ENCODE results near the gene IFI30. TPM values are rescaled to one million over a fixed set of nuclear protein-coding genes. Genes with fewer than 3 reads are reported as not detected.
A peak's percentile ranks its signal among the peaks of the same experiment; 100 is the strongest.

Gene IFI30
- total RNA-seq, 6 experiments from 2014 or later, result 4.9 to 9.0 (median 6.0) TPM

DNA sequence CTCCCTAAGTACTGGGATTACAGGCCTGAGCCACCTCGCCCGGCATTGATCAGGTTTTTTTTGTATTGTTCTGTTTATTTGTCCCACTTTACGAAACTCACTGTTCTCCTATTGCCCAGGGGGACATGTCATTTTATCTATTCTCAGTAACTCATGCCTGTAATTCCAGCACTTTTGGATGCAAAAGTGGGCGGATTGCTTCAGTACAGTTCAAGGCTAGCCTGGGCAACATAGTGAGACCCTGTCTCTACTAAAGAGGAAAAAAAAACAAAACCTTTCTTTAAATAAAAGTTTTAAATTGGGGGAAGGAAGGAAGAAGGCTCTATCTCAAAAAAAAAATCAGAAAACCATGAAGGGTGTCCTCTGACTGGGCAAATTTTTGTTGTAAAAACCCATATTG is 16.7 kb downstream of the IFI30 start:
- Mint-ChIP-seq H3K27ac (no peak overlapping the region), H3K4me3 (no peak overlapping the region), H3K4me1 (ENCODE audit: low read depth) (peaks cover 18% of the 10 kb centered on the region), H3K36me3 (ENCODE audit: low read depth) (no peaks in the 10 kb centered on the region), H3K27me3 (ENCODE audit: insufficient read depth) (peaks cover 9% of the 10 kb centered on the region), H3K9me3 (no peaks in the 10 kb centered on the region)
- DNase-seq, result no peak
- TF ChIP-seq, protein P1, sequence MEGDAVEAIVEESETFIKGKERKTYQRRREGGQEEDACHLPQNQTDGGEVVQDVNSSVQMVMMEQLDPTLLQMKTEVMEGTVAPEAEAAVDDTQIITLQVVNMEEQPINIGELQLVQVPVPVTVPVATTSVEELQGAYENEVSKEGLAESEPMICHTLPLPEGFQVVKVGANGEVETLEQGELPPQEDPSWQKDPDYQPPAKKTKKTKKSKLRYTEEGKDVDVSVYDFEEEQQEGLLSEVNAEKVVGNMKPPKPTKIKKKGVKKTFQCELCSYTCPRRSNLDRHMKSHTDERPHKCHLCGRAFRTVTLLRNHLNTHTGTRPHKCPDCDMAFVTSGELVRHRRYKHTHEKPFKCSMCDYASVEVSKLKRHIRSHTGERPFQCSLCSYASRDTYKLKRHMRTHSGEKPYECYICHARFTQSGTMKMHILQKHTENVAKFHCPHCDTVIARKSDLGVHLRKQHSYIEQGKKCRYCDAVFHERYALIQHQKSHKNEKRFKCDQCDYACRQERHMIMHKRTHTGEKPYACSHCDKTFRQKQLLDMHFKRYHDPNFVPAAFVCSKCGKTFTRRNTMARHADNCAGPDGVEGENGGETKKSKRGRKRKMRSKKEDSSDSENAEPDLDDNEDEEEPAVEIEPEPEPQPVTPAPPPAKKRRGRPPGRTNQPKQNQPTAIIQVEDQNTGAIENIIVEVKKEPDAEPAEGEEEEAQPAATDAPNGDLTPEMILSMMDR (IDR thresholded peaks at IDR 0.05), result no peak

GRCh38 chr19:18191640-18192062 is 18.0 kb downstream of the IFI30 start:
- Mint-ChIP-seq H3K27me3 (ENCODE audit: insufficient read depth) (peaks cover 8% of the 10 kb centered on the region), H3K4me1 (ENCODE audit: low read depth) (peaks cover 18% of the 10 kb centered on the region), H3K4me3 (peak overlapping the region; percentile 98), H3K36me3 (ENCODE audit: low read depth) (no peaks in the 10 kb centered on the region), H3K27ac (peak overlapping the region; percentile 97), H3K9me3 (no peaks in the 10 kb centered on the region)
- TF ChIP-seq, protein P1 (IDR thresholded peaks at IDR 0.05), result no peak
- DNase-seq, result no peak

GRCh38 chr19:18192673-18193387 is 19.2 kb downstream of the IFI30 start, which contains the start of gene MPV17L2:
Gene MPV17L2, plus strand, starts transcription at chr19:18193218. Its CDS starts 64 bp downstream, at chr19:18193282.
- peak within 1 kb of the TSS; percentile 98 for H3K4me3 Mint-ChIP-seq
- H3K36me3 Mint-ChIP-seq (ENCODE audit: low read depth), result no peaks in the 10 kb centered on the region
- H3K27ac Mint-ChIP-seq, result peak within 1 kb of the TSS; percentile 97
- DNase-seq, result peak; percentile 100
- H3K27me3 Mint-ChIP-seq (ENCODE audit: insufficient read depth), result peaks cover 8% of the 10 kb centered on the region
- peaks cover 18% of the 10 kb centered on the region for H3K4me1 Mint-ChIP-seq (ENCODE audit: low read depth)
- TF ChIP-seq, protein P1 (IDR thresholded peaks at IDR 0.05), result no peak
- H3K9me3 Mint-ChIP-seq, result no peaks in the 10 kb centered on the region

DNA sequence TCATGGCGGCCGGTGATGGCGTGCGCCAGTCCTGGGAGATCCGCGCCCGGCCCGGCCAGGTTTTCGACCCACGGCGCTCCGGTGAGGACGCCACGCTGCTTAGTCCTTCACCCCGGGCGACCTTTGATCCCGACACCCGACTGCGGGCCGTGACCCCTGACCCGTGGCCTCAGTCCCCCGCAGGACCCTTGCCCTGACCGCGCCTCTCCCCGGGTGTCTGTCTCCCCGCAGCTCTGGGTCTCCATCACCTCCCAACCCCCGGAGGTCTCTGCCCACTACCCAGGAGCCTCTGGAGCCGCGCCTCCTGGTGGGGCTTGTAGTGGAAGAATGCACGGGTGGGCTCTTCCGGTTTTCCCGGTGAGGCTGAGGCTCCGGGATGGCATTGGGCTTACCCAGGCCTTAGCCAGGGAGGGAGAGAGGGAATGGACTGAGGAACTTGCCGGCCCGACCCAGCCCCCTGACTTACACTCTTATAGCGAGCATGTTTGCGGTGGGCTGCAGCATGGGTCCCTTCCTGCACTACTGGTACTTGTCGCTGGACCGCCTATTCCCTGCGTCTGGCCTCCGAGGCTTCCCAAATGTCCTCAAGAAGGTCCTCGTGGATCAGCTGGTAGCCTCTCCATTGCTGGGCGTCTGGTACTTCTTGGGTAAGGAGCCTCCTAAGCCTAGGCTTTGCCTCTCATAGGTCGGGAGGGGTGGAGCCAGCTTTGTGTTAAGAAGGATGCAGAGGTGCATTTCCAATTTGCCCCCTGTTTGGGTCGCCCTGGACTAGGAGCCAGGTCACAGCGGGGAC is 20.0 kb downstream of the IFI30 start:
- TF ChIP-seq, protein P1 (IDR thresholded peaks at IDR 0.05), result peak; percentile 43
- no peak for DNase-seq
- H3K27me3 Mint-ChIP-seq (ENCODE audit: insufficient read depth), result peaks cover 11% of the 10 kb centered on the region
- H3K4me1 Mint-ChIP-seq (ENCODE audit: low read depth), result peaks cover 18% of the 10 kb centered on the region
- H3K36me3 Mint-ChIP-seq (ENCODE audit: low read depth), result no peaks in the 10 kb centered on the region
- H3K9me3 Mint-ChIP-seq, result no peaks in the 10 kb centered on the region
- peak overlapping the region; percentile 97 for H3K27ac Mint-ChIP-seq
- peak overlapping the region; percentile 98 for H3K4me3 Mint-ChIP-seq

GRCh38 chr19:18194181-18194530 is 20.5 kb downstream of the IFI30 start:
- H3K27ac Mint-ChIP-seq, result peak overlapping the region; percentile 97
- TF ChIP-seq, protein P1 (IDR thresholded peaks at IDR 0.05), result no peak
- no peak for DNase-seq

More at GRCh38 chr19:18194181-18194530, 20.5 kb downstream of the IFI30 start:
- peaks cover 18% of the 10 kb centered on the region for H3K4me1 Mint-ChIP-seq (ENCODE audit: low read depth)
- H3K4me3 Mint-ChIP-seq, result peak overlapping the region; percentile 98
- H3K27me3 Mint-ChIP-seq (ENCODE audit: insufficient read depth), result peaks cover 10% of the 10 kb centered on the region
- no peaks in the 10 kb centered on the region for H3K36me3 Mint-ChIP-seq (ENCODE audit: low read depth)
- no peaks in the 10 kb centered on the region for H3K9me3 Mint-ChIP-seq
